ENCODE measurements around the gene SLC28A3. TPM values are rescaled to one million over a fixed set of nuclear protein-coding genes. Genes with fewer than 3 reads are reported as not detected.

The SLC28A3 gene
- polyA plus RNA-seq, 1 experiment = 0.74 TPM

DNA sequence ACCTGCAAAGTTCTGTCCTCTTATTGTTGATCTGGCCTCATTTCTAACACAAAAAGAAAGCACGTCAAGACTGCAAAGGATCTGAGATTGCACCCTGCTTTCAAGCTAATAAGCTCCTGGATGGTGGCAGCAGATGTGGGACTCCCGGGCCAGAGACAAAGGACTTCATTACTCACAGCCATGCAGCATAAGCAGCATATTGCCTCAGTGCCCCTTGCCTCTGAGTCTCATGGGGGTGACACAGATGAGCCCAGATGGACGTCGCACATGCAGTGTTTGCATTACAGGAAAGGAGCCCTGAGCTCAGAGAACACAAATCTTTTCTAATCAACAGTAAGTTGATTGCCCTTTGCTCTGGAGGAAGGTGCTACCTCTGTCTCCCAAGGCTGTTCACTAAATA lies 105.0 kb downstream of the SLC28A3 start:
- POLR2A ChIA-PET = no interaction called here
- TF ChIP-seq, protein P1, sequence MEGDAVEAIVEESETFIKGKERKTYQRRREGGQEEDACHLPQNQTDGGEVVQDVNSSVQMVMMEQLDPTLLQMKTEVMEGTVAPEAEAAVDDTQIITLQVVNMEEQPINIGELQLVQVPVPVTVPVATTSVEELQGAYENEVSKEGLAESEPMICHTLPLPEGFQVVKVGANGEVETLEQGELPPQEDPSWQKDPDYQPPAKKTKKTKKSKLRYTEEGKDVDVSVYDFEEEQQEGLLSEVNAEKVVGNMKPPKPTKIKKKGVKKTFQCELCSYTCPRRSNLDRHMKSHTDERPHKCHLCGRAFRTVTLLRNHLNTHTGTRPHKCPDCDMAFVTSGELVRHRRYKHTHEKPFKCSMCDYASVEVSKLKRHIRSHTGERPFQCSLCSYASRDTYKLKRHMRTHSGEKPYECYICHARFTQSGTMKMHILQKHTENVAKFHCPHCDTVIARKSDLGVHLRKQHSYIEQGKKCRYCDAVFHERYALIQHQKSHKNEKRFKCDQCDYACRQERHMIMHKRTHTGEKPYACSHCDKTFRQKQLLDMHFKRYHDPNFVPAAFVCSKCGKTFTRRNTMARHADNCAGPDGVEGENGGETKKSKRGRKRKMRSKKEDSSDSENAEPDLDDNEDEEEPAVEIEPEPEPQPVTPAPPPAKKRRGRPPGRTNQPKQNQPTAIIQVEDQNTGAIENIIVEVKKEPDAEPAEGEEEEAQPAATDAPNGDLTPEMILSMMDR (IDR thresholded peaks at IDR 0.05; ENCODE audit: low read depth, low read length) = no peak

DNA sequence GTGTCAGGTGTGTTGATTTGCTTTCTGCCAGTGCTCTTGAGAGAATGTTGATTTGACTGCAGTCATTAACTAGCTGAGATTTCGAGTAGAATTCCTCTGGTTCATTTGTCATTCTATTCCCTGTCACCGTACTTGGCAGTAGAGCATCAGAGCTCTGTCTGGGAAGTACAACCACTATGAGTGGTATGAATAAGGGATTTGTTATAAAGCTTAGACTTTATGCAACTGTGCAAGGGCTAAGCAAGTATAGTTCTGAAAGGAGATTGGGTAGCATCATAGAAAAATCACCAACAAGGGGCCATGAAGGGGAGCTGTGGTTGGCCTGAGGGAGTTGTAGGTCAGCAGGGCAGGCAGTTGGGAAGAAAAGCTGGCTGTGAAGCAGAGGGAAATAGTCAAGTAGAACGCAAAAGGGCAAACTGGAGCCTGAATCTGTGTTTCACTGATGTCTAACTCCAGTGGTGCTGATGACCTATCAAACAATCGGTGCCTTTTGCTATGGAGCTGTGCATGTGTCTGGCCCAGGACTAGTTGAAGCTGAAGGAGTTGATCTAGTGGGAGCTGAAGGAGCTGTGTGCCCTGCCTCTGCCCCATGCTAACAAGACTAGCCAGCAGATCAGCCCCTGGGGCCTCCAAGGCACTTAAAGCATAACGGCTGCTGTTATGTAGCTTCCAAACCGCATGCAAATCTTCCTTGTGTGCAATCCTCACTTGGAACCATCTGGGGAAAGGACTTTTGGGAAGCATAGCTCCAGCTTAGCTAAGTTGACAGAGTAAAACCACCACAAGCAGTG lies 110.0 kb downstream of the SLC28A3 start:
- peaks cover 3% of the 10 kb centered on the region for H3K27me3 ChIP-seq (ENCODE audit: control insufficient read depth, insufficient read depth, low read length)
- no peaks in the 10 kb centered on the region for H3K9me3 ChIP-seq (ENCODE audit: control insufficient read depth, insufficient read depth, low read length)
- TF ChIP-seq, protein P1 (IDR thresholded peaks at IDR 0.05; ENCODE audit: low read depth, low read length) = no peak
- POLR2A ChIA-PET = no interaction called here
- H3K27ac ChIP-seq (ENCODE audit: low read depth, low read length) = no peak overlapping the region
- no peak overlapping the region for H3K4me3 ChIP-seq (ENCODE audit: low read depth, low read length)
- CTCF ChIA-PET = interaction anchor here (0.6 to 1.9 kb wide), 3 partner anchors 30 to 1514 kb away, joined by 3 to 11 read pairs (median 10); no protein-coding TSS in a partner anchor
- DNase-seq (ENCODE audit: low read depth, low spot score) = no peak

More for the DNA sequence above, 105.0 kb downstream of the SLC28A3 start:
- CTCF ChIA-PET = no interaction called here
- no peak for DNase-seq (ENCODE audit: low read depth, low spot score)
- Histone ChIP-seq H3K27me3 (ENCODE audit: control insufficient read depth, insufficient read depth, low read length) (peaks cover 8% of the 10 kb centered on the region), H3K4me3 (ENCODE audit: low read depth, low read length) (no peak overlapping the region), H3K9me3 (ENCODE audit: control insufficient read depth, insufficient read depth, low read length) (peaks cover 3% of the 10 kb centered on the region; the same call in 1 of the 2 replicates), H3K27ac (ENCODE audit: low read depth, low read length) (no peak overlapping the region)

DNA sequence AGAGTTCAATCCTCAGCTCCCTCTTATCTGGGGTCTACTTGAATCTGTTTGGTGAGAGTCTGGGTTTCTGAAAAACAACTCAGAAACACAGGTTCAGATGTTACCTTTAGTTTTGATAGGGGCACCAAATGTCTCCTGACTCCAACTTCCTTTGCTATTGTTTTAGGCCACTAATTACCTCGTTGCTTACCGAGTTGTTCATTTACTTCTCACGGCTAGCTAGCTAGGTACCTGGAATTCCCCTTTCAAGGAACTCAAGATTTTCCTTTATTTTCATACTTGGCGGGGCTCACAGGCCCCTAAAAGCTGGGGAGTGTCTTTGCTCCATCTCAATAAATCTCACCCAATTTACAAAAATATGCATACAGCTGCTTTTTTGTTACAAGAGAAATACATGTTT lies 111.4 kb downstream of the SLC28A3 start:
- ChIA-PET POLR2A (no interaction called here), CTCF (no interaction called here)
- no peak overlapping the region for H3K27ac ChIP-seq (ENCODE audit: low read depth, low read length)
- peaks cover 3% of the 10 kb centered on the region for H3K27me3 ChIP-seq (ENCODE audit: control insufficient read depth, insufficient read depth, low read length)
- H3K9me3 ChIP-seq (ENCODE audit: control insufficient read depth, insufficient read depth, low read length) = no peaks in the 10 kb centered on the region
- no peak for DNase-seq (ENCODE audit: low read depth, low spot score)
- TF ChIP-seq, protein P1 (IDR thresholded peaks at IDR 0.05; ENCODE audit: low read depth, low read length) = no peak
- no peak overlapping the region for H3K4me3 ChIP-seq (ENCODE audit: low read depth, low read length)

DNA sequence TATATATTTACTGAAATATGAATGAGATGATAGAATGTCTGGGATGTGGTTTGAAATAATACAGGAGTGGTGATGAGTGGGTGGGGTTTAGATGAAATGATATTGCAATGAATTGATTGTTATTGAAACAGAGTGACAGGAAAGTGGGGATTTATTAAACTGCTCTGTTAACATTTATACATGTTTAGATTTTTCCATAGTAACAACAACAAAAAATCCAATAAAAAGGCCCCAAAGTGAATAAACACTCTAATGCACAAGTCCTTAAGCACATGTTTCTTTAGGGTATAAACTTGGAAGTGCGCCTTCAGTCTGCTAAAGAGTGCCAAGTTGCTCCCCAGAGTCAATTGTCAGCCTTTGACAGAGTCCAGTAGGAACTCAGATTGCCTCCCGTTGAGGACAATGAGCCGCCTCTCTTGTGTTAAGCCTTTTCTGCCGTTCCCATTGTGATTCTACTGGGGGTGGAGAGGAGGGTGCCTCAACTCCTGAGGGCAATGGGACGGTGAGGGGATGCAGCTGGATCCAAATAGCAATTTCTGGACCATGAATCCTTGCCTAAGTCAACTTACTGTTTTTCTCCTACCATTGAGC lies 112.3 kb downstream of the SLC28A3 start:
- no peak for DNase-seq (ENCODE audit: low read depth, low spot score)
- H3K9me3 ChIP-seq (ENCODE audit: control insufficient read depth, insufficient read depth, low read length) = no peaks in the 10 kb centered on the region
- H3K4me3 ChIP-seq (ENCODE audit: low read depth, low read length) = no peak overlapping the region
- POLR2A ChIA-PET = no interaction called here
- TF ChIP-seq, protein P1 (IDR thresholded peaks at IDR 0.05; ENCODE audit: low read depth, low read length) = no peak
- CTCF ChIA-PET = no interaction called here
- peaks cover 3% of the 10 kb centered on the region for H3K27me3 ChIP-seq (ENCODE audit: control insufficient read depth, insufficient read depth, low read length)
- H3K27ac ChIP-seq (ENCODE audit: low read depth, low read length) = no peak overlapping the region

DNA sequence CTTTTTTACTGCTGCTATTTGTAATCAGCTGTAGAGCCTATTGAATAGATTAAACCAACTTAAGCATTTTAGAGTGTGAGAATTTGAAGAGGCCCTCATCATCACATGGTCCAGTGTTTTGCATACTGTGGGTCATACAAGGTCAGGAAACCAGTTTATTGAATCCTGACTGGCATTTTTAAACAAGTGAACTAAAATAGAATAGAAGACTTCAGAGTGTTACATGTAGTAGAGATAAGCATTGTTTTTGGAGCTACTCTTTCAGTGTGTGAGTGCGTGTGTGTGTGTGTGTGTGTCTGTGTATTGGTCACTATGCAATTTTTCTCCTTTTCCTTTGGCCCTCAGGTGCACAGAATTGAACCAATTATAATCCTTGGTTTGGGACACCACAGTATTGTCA lies 114.4 kb downstream of the SLC28A3 start:
- Histone ChIP-seq H3K9me3 (ENCODE audit: control insufficient read depth, insufficient read depth, low read length) (no peaks in the 10 kb centered on the region), H3K27me3 (ENCODE audit: control insufficient read depth, insufficient read depth, low read length) (peaks cover 3% of the 10 kb centered on the region), H3K4me3 (ENCODE audit: low read depth, low read length) (no peak overlapping the region), H3K27ac (ENCODE audit: low read depth, low read length) (no peak overlapping the region)
- POLR2A ChIA-PET = no interaction called here
- DNase-seq (ENCODE audit: low read depth, low spot score) = no peak
- CTCF ChIA-PET = no interaction called here
- TF ChIP-seq, protein P1 (IDR thresholded peaks at IDR 0.05; ENCODE audit: low read depth, low read length) = no peak

All from AG04450 (cell line).